ENCODE data around the gene ODAD4. TPM values are rescaled to one million over a fixed set of nuclear protein-coding genes. Genes with fewer than 3 reads are reported as not detected.

Gene ODAD4
- total RNA-seq, 1 donor from 2014 or later = not detected

DNA sequence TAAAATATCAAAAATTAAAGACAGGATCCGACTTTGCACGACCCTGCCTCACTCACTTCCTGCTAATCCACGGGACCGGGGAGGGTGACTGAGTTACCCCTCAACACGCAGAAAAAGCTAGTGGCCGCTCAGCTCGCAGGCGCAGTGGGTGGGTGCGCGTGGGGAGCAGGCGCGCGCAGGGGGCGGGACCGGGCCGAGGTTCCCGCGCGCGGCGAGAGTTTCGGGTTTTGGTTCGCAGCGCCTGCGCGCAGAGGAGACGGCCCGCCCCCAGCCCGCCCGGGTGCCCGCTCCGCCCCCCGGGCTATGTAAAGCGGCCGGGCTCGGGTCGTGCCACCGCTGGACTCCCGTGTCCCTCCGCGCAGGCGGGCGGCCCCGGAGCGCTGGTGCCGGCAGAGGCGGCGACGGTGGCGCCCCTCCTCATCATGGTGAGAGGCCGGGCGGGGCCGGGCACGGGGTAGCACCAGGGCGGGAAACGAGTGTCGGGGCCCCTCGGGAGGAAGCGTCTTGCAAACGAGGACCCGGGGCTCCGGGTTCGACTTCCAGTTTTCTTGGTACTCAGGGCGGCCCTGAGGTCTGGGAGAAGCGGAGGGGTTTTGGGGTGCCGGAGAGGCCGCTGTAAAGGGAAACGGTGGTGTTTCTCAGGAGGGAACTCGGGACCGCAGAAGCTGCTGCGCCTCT lies 36.2 kb downstream of the ODAD4 start, which contains the start of gene CNP:
TSS of gene CNP (plus strand) at position 333 of the 678 bp plus-strand sequence. CDS start at position 423, 90 bp downstream.
- no peaks in the 10 kb centered on the region for H3K27me3 ChIP-seq
- H3K4me3 ChIP-seq = peak within 1 kb of the TSS; percentile 77 to 81
- TF ChIP-seq, protein P1, sequence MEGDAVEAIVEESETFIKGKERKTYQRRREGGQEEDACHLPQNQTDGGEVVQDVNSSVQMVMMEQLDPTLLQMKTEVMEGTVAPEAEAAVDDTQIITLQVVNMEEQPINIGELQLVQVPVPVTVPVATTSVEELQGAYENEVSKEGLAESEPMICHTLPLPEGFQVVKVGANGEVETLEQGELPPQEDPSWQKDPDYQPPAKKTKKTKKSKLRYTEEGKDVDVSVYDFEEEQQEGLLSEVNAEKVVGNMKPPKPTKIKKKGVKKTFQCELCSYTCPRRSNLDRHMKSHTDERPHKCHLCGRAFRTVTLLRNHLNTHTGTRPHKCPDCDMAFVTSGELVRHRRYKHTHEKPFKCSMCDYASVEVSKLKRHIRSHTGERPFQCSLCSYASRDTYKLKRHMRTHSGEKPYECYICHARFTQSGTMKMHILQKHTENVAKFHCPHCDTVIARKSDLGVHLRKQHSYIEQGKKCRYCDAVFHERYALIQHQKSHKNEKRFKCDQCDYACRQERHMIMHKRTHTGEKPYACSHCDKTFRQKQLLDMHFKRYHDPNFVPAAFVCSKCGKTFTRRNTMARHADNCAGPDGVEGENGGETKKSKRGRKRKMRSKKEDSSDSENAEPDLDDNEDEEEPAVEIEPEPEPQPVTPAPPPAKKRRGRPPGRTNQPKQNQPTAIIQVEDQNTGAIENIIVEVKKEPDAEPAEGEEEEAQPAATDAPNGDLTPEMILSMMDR (IDR thresholded peaks at IDR 0.05) = no peak
- peaks cover 0 to 13% of the 10 kb centered on the region in 2 donors for H3K36me3 ChIP-seq
- H3K9me3 ChIP-seq = no peaks in the 10 kb centered on the region
- peaks cover 0 to 12% of the 10 kb centered on the region in 2 donors for H3K4me1 ChIP-seq
- peak within 1 kb of the TSS; percentile 80 to 82 for H3K27ac ChIP-seq
- peak; percentile 71 to 95 for DNase-seq (ENCODE audit: low spot score in 2 of 2)
- intact Hi-C loops (cut with DNase I) = loop anchor here (1.0 to 2.0 kb wide), 5 partner anchors 36 to 189 kb away; partner anchors contain the start of genes ACLY, KLHL11, NKIRAS2 and ODAD4

- Histone ChIP-seq H3K4me1 (peaks cover 0 to 12% of the 10 kb centered on the region in 2 donors), H3K4me3 (peak overlapping the region; percentile 77 to 81), H3K9me3 (no peaks in the 10 kb centered on the region), H3K27me3 (no peaks in the 10 kb centered on the region), H3K27ac (peak overlapping the region; percentile 80 to 82), H3K36me3 (peaks cover 0 to 21% of the 10 kb centered on the region in 2 donors)
- TF ChIP-seq, protein P1 (IDR thresholded peaks at IDR 0.05) = no peak
- intact Hi-C loops (cut with DNase I) = loop anchor here (2.0 kb wide), 3 partner anchors 37 to 53 kb away; partner anchors contain the start of genes ACLY, NKIRAS2 and ODAD4
- no peak for DNase-seq (ENCODE audit: low spot score in 2 of 2)
Measured at GRCh38 chr17:41967141-41967920, 36.9 kb downstream of the ODAD4 start.

GRCh38 chr17:41967921-41968578 lies 37.6 kb downstream of the ODAD4 start:
- intact Hi-C loops (cut with DNase I) = loop anchor here (2.0 kb wide), 3 partner anchors 37 to 53 kb away; partner anchors contain the start of genes ACLY, NKIRAS2 and ODAD4
- H3K4me1 ChIP-seq = peaks cover 0 to 12% of the 10 kb centered on the region in 2 donors

GRCh38 chr17:41968676-41969075 lies 38.3 kb downstream of the ODAD4 start:
- H3K4me1 ChIP-seq = peaks cover 0 to 12% of the 10 kb centered on the region in 2 donors
- H3K27ac ChIP-seq = no peak overlapping the region
- no peak for DNase-seq (ENCODE audit: low spot score in 2 of 2)
- TF ChIP-seq, protein P1 (IDR thresholded peaks at IDR 0.05) = no peak
- no peak overlapping the region for H3K4me3 ChIP-seq
- no peaks in the 10 kb centered on the region for H3K27me3 ChIP-seq
- no peaks in the 10 kb centered on the region for H3K9me3 ChIP-seq
- H3K36me3 ChIP-seq = peaks cover 13 to 33% of the 10 kb centered on the region in 2 donors
- intact Hi-C loops (cut with DNase I) = no loop called here

More at GRCh38 chr17:41967921-41968578, 37.6 kb downstream of the ODAD4 start:
- Histone ChIP-seq H3K36me3 (peaks cover 7 to 27% of the 10 kb centered on the region in 2 donors), H3K27ac (peak overlapping the region; percentile 80 to 82), H3K27me3 (no peaks in the 10 kb centered on the region), H3K9me3 (no peaks in the 10 kb centered on the region), H3K4me3 (peak overlapping the region in 1 of 2 donors; percentile 81)
- TF ChIP-seq, protein P1 (IDR thresholded peaks at IDR 0.05) = no peak
- DNase-seq (ENCODE audit: low spot score in 2 of 2) = no peak

GRCh38 chr17:41970901-41971331 lies 40.5 kb downstream of the ODAD4 start:
- Histone ChIP-seq H3K9me3 (no peaks in the 10 kb centered on the region), H3K27me3 (no peaks in the 10 kb centered on the region), H3K4me3 (no peak overlapping the region), H3K27ac (no peak overlapping the region), H3K36me3 (peaks cover 36 to 56% of the 10 kb centered on the region in 2 donors), H3K4me1 (peaks cover 0 to 4% of the 10 kb centered on the region in 2 donors)
- no peak for DNase-seq (ENCODE audit: low spot score in 2 of 2)
- intact Hi-C loops (cut with DNase I) = no loop called here
- TF ChIP-seq, protein P1 (IDR thresholded peaks at IDR 0.05) = no peak

Data from ascending aorta (tissue), 2 donors.